Activated CD4-positive, CD25-positive, alpha-beta regulatory T cell (primary cell): Measurements from ENCODE around the gene SLC6A18.
"Not testable (repeated sequence)": the region's sequence is repeated elsewhere in the genome, so short reads cannot be mapped to it uniquely, and the experiment has no call there.

Source experiments
- DNase-seq, 4 experiments: peaks; one replicate each; lab custom pipeline; 2025; lab: John Stamatoyannopoulos, UW

Gene SLC6A18

DNA sequence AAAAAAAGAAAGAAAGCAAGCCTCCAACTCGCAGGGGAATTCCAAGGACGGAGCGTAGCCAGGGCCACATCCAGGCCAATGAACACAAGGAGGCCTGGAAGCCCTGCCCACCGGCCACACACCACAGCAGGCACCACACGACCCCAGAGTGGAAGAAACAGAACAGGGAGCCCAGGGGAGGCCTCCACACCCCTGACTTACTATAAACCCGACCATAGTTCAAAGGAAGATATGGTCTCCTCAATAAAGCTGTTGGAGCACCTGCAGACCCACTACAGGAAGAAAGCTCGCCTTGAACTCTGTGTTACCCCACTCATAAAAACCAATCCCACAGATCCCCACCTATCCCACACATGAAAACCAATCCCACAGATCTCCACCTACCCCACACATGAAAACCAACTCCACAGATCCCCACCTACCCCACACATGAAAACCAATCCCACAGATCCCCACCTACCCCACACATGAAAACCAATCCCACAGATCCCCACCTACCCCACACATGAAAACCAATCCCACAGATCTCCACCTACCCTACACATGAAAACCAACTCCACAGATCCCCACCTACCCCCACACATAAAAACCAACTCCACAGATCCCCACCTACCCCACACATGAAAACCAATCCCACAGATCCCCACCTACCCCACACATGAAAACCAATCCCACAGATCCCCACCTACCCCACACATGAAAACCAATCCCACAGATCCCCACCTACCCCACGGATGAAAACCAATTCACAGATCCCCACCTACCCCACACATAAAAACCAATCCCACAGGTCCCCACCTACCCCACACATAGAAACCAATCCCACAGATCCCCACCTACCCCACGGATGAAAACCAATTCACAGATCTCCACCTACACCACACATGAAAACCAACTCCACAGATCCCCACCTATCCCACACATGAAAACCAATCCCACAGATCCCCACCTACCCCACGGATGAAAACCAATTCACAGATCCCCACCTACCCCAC, 50.5 kb downstream of the SLC6A18 start:
- not testable (repeated sequence) for DNase-seq

DNA sequence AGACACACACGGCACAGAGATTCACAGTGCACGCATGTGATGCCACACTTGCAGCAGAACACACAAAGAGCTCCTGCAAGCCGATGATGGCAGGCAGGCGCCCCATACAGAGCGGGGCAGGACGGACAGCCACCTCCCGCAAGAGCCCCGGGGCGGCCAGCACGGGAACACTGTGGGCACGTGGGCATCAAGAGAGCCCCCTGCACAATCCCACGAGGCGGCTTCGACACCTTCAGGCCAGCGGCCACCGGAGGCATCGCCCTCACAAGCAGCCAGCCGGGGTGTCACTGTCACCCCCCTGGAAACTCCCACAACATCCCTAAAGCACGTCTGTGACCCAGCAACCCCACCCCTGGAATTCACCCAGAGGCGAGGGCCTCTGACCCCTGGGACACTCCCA, 51.7 kb downstream of the SLC6A18 start:
- DNase-seq = no peak

DNA sequence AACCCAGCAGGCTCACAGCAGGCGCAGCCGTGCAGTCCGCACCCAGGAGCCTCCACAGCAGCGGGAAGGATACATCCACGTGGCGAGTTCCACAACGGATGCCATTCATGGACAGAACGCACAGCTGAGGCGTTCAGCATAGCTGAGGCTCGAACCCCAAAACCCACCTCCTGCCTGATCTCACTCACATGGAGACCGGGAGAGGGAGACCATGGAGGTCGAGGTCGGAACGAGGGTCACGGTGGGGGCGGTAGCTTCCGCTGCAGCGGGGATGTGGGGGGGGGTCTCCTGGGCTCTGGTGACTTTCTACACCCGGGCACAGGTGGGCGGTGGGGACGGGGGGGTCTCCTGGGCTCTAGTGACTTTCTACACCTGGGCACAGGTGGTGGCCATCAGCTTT, 52.1 kb downstream of the SLC6A18 start:
- no peak for DNase-seq

DNA sequence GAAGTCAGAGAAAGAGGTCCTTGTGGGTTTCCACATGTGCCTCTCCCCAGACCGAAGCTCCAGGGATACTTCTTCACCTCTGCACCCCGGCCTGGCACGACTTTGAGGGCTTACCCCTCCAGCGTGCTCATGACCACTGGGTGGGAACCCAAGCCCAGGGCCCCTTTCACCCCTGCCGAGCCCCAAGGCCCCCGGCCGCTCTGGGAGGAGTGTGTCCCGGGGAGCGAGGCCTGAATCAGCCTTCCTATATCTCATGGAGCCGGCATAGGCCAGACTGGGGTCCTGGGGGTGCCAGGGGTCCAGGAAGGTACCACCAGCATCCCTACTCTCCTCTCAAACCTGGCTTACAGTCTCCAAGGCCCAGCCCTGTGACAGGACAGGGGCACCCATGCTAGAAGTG, 52.6 kb downstream of the SLC6A18 start:
- no peak for DNase-seq

DNA sequence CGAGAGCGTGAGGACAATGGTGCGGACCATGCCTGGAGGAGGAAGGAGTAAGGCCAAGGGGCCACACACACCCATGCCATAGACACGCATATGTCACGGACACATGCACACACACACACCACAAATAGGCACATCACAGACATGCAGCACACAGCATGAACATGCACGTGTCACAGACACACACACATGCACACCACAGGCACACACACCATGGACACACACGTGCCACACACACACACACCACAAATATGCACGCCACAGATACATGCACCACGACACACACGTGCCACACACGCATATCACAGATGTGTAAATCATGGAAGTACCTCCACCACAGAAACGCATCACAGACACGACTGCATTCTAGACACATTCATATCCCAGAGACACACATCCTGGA, 53.0 kb downstream of the SLC6A18 start:
- no peak for DNase-seq

DNA sequence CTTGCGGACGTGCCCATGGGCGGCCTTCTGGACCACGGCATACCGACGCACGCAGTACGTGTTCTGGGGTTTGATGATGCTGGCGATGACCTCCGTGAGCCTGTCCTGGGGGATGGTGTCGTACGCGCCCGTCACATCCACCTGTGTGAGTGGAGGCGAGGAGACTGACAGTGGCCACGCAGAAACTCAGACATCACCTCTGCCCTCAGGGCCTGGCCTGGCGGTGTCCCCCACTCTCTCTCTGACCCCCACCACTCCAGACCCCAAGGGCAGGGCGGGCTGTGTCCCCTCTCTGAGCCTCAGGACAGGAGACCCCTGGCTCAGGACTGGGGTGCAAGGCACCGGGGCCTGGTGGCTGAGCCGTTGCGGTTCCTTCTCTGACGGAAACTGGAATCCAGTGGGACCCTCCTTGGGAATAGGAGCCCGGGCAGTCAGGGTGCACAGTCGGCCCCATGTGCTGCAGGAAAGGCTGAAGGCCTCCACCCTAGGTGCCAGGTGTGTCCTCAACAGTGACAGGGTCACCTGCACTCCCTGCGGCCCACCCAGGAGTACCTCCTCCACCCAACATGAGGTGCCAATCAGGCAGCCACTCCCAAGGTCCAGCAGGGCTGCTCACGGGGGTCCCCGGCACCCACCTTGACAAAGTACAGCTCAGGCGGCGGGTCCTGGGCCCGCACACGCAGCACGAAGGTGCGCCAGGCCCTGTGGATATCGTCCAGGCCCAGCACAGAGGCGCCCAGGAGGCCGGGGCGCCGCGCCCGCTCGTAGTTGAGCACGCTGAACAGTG, 53.7 kb downstream of the SLC6A18 start:
- DNase-seq = no peak

DNA sequence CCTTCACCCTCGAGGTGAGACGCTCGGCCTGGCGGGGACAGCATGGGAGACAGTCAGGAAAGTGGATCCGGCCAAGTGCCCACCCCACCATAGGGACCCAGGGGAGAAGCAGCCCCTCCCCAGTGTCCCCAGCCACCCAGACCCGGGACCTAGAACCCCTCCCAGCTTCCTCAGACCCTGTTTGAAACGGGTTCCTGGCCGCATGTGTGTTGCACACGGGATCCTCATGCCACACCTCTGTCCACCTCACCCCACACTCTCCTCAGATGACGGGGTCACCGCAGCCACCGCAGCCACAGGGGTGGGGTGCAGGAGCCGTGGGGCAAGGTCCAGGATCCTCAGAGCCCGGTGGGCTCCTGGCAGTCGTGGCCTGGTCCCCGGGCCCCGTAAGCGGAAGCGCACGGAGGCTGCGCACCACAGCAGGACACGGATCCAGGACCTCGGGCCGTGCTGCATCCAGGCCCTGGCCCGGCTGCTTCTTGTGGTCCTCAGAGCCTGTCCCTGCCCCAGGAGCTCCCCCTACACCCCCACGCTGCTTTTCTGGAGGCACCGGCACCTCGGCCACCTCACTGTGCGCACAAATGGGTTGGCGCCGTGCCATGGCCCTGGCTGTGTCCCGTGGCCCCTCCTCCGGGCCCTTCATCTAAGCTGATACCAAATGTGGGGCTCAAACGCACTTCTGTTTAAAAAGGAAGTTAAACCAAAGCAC, 54.4 kb downstream of the SLC6A18 start:
- DNase-seq = no peak

DNA sequence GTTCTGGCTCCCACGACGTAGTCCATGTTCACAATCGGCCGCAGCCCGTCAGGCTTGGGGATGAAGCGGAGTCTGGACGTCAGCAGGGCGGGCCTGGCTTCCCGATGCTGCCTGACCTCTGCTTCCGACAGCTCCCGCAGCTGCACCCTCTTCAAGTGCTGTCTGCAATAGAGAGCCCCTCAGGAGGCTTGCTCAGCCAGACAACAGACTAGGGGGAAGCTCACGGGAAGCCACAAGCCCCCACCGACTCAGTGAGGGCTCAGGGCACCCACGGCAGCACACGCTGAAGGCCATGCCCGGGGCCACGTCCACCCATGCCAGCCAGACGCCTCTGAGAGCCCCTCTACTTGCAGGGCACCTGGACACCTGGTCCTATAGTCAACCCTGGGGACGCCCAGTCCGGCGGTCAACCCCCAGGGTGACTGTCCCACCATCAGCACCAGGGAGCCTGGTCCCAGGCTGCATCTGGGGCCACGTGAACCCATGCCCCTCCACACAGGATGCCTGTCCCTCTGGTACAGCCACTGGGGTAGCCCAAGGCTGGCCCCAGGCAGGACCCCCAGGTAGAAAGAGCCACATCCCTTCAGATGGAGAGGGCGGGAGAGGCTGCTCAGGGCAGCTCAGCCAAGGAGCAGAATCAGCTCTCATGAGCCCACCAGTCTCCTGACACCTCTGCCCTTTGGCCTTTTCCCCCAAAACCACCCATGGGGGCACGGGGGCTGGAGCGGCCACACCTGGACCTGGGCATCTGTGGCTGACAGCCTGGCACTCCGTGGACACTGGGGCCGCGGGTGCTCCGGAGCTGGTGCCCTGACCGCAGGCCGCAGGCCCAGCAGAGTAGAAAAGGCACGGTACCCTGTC, 55.2 kb downstream of the SLC6A18 start:
- no peak for DNase-seq

DNA sequence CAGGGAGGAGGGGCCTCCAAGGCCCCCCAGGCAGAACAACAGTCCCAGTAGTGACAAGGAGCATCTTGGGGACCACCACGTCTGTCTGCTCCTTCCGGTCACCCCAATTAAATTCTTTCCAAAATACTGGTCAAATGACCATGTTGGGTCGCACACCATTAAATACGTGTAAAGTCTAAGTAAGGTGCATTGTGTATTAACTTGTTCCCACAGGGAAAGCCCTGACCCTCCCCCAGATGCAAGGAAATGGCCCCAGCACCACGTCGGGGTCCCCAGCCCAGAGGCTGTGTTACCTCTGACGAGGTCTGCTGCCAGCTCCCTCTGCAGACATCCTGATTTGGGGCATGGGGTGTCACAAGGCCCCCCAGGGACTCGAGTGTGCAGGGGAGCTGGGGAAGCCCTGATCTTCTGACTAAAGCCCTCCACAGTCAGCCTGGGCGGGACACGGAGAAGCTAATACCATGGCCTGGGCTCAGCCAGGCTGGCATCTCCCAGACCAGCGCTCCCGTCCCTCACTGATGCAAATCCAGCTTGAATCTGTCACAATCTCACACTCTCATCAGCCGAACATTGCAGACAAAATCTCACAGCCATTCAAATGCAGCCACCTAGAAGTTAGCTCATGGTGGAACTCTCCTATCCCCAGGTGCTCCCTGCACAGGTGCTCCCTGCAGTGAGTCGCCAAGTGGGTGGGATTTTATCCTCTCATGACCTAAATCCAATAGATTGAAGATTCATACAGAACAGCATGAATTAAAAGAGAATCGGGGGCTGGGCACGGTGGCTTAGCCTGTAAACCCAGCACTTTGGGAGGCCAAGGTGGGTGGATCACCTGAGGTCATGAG, 56.1 kb downstream of the SLC6A18 start:
- no peak for DNase-seq

DNA sequence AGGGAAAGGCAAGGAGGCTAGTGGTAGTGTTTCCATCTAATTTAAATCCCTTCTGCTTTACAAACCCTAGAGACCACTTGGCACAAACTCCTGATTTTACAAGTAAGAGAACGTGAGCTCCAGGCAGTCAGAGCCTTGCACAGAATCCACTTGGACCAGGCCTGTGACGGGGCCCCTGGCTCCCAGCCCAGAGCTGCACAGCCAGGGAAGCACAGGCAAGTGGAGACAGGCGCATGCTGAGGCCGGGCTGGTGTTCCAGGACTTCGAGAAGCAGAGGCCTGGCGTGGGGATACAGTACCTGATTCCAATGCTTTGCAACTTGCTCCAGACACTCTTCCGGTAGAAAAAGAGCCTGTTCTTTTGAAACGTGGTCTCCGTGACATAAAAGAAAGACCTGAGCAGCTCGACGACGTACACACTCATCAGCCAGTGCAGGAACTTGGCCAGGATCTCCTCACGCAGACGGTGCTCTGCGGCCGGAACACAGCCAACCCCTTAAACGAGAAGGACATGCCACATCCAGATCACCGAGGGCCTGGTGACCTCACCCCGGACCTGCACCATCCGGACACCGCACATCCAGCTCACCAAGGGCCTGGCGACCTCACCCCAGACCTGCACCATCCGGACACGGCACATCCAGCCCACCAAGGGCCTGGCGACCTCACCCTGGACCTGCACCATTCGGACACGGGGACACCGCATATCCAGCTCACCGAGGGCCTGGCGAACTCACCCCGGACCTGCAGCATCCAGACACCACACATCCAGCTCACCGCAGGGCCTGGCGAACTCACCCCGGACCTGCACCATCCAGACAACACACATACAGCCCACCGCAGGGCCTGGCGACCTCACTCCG, 57.2 kb downstream of the SLC6A18 start:
- DNase-seq = no peak

DNA sequence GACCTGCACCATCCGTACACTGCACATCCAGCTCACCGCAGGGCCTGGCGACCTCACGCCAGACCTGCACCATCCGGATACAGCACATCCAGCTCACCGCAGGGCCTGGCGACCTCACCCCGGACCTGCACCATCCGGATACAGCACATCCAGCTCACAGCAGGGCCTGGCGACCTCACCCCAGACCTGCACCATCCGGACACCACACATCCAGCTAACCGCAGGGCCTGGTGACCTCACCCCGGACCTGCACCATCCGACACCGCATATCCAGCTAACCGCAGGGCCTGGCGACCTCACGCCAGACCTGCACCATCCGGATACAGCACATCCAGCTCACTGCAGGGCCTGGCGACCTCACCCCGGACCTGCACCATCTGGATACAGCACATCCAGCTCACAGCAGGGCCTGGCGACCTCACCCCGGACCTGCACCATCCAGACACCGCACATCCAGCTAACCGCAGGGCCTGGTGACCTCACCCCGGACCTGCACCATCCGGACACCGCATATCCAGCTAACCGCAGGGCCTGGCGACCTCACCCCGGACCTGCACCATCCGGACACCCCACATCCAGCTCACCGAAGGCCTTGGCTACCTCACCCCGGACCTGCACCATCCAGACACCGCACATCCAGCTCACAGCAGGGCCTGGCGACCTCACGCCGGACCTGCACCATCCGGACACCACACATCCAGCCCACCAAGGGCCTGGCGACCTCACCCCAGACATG, 58.0 kb downstream of the SLC6A18 start:
- DNase-seq = not testable (repeated sequence)

DNA sequence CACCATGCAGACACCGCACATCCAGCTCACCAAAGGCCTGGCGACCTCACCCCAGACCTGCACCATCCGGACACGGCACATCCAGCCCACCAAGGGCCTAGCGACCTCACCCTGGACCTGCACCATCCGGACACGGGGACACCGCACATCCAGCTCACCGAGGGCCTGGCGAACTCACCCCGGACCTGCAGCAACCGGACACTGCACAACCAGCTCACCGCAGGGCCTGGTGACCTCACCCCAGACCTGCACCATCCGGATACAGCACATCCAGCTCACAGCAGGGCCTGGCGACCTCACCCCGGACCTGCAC, 58.5 kb downstream of the SLC6A18 start:
- DNase-seq = not testable (repeated sequence)

DNA sequence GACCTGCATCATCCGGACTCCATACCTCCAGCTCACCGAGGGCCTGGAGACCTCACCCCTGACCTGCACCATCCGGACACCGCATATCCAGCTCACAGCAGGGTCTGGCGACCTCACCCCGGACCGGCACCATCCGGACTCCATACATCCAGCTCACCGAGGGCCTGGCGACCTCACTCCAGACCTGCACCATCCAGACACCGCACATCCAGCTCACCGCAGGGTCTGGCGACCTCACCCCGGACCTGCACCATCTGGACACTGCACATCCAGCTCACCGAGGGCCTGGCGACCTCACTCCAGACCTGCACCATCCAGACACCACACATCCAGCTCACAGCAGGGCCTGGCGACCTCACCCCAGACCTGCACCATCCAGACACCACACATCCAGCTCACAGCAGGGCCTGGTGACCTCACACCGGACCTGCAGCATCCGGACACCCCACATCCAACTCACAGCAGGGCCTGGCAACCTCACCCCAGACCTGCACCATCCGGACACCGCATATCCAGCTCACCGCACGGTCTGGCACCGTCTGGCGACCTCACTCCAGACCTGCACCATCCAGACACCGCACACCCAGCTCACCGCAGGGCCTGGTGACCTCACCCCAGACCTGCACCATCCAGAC, 59.3 kb downstream of the SLC6A18 start:
- DNase-seq = not testable (repeated sequence)

DNA sequence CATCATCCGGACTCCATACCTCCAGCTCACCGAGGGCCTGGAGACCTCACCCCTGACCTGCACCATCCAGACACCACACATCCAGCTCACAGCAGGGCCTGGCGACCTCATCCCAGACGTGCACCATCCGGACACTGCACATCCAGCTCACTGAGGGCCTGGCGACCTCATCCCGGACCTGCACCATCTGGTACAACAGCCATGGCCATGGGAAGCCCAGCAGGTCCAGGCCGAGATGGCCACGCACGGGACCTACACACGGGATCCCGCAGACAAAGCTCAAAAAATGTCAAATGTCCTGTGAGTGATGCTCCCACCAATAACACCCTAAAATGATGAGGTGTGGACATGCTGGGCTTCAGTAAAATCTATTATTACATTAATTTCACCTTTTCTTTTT, 60.0 kb downstream of the SLC6A18 start:
- DNase-seq = no peak

DNA sequence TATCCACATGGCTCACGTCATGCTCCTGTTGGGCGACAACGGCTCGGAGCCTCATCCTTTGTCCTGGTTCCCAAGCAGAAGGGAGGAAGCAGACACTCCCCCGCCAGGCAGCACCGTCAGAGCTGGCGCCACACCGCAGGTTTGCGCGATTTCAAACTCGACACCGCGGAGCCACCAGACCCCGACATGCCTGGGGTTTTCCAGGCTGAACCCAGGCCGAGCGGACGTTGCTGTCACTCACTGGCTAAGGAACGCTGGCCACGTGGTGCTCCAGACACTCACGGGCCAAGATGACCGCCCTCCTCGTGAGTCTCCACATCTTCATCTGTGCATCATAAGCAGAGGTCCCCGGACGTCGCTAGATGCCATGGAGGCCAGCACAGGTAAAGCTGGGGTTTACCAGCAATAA, 60.7 kb downstream of the SLC6A18 start:
- no peak for DNase-seq

DNA sequence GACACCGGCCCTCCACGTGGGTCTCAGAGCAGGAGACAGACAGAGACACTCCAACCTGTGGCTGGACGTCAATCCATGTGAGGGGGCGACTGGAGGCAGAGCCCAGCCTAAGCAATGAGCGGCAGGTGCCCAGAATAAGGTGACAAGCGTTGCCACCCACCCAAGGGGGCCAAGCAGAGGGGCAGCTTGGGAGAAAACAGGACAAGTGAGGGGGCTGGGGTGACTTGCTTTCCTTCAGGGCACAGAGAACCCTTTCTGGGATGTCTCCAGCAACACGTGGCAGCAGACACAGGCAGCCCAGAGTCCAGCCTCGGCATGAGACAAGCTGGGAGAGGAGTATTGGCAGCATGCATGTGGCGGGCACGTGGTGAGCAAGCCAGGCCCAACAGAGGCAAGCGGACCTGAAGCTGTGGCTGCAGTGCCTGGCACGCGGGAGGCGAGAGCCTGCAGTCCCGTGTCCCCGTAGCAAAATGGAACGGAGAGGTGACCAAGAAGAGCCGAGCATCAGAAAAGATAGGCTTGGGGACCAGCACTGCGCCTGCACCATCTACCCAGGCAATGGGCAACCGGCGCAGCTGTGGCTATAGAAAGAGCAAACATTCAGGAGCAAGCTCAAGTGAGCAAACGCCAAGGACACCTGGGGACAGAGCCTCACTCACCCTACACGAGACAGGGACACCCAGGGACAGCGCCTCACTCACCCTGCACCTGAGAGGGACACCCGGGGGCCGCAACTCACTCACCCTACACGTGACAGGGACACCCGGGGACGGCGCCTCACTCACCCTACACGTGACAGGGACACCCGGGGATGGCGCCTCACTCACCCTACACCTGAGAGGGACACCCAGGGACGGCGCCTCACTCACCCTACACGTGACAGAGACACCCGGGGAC, 63.5 kb downstream of the SLC6A18 start:
- no peak for DNase-seq

DNA sequence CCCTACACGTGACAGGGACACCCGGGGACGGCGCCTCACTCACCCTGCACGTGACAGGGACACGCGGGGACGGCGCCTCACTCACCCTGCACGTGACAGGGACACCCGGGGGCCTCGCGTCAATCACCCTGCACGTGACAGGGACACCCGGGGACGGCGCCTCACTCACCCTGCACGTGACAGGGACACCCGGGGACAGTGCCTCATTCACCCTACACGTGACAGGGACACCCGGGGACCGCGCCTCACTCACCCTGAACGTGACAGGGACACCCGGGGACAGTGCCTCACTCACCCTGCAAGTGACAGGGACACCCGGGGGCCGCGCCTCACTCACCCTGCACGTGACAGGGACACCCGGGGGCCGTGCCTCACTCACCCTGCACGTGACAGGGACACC, 64.4 kb downstream of the SLC6A18 start:
- not testable (repeated sequence) for DNase-seq
